ENCODE results near the gene UEVLD. TPM values are rescaled to one million over a fixed set of nuclear protein-coding genes. Genes with fewer than 3 reads are reported as not detected.

UEVLD gene
- total and polyA plus RNA-seq, 2 donors (not counting 1 experiment from before 2014, with no cell fraction given), result 6.3 to 12.8 TPM

GRCh38 chr11:18614667-18615066 is 26.1 kb upstream of the UEVLD start:
- no peaks in the 10 kb centered on the region for H3K9me3 ChIP-seq (ENCODE audit: control extremely low read depth in 1 of 3, control insufficient read depth in 2 of 3, insufficient read depth in 1 of 3, low read length in 2 of 3)
- no peak overlapping the region for H3K27ac ChIP-seq (ENCODE audit: low read length in 2 of 2)
- Mint-ChIP-seq H3K4me3 (no peak overlapping the region), H3K9me3 (ENCODE audit: insufficient read depth) (no peaks in the 10 kb centered on the region), H3K4me1 (peaks cover 21% of the 10 kb centered on the region), H3K27me3 (no peaks in the 10 kb centered on the region), H3K27ac (no peak overlapping the region)
- H3K4me2 ChIP-seq (replicated peaks; ENCODE audit: low read depth, low read length, poor library complexity, severe bottlenecking), result no peak overlapping the region
- H2AFZ ChIP-seq (ENCODE audit: insufficient read depth, low read depth, low read length, poor library complexity, severe bottlenecking), result no peak overlapping the region
- no peak for TF ChIP-seq EZH2 (IDR thresholded peaks at IDR 0.05; ENCODE audit: borderline replicate concordance, insufficient read depth, low read depth, low read length, poor library complexity, severe bottlenecking)
- no peak for TF ChIP-seq CTCF (IDR thresholded peaks at IDR 0.05)
- H3K27me3 ChIP-seq (replicated peaks in 1 of 4; ENCODE audit: control extremely low read depth in 1 of 4, control insufficient read depth in 3 of 4, insufficient read depth in 4 of 4, low read length in 3 of 4), result no peaks in the 10 kb centered on the region
- 98% methylated on average over 10 of the region's 10 CpGs for WGBS (ENCODE audit: insufficient coverage)
- H3K79me2 ChIP-seq (ENCODE audit: control insufficient read depth, insufficient read depth, low read length), result peaks cover 28% of the 10 kb centered on the region
- no peak overlapping the region for H3K9ac ChIP-seq (ENCODE audit: low read length)
- peaks cover 0 to 48% of the 10 kb centered on the region in 2 experiments for H3K36me3 ChIP-seq (replicated peaks in 1 of 2; ENCODE audit: control extremely low read depth in 1 of 2, control insufficient read depth in 1 of 2, extremely low read depth in 1 of 2, insufficient read depth in 2 of 2, low read length in 1 of 2)
- peaks cover 37% of the 10 kb centered on the region for H4K20me1 ChIP-seq (ENCODE audit: control insufficient read depth, insufficient read depth, low read length, poor library complexity, severe bottlenecking)
- intact Hi-C loops (cut with micrococcal nuclease), result no loop called here
- H3K4me3 ChIP-seq (ENCODE audit: control extremely low read depth in 1 of 5, extremely low read depth in 1 of 5, insufficient read depth in 1 of 5, low read depth in 2 of 5, low read length in 4 of 5), result no peak overlapping the region
- H3K4me1 ChIP-seq (ENCODE audit: control insufficient read depth in 2 of 2, insufficient read depth in 2 of 2, low read length in 2 of 2), result peaks cover 5 to 7% of the 10 kb centered on the region in 2 donors
- DNase-seq (no peak), ATAC-seq (ENCODE audit: low read depth) (no peak)
- POLR2A ChIA-PET, result no interaction called here
- CTCF ChIA-PET, result interaction anchor here (0.6 to 0.8 kb wide), 2 partner anchors 17 to 500 kb away, joined by 3 to 4 read pairs; no protein-coding TSS in a partner anchor

- Histone ChIP-seq H3K9me3 (ENCODE audit: control extremely low read depth in 1 of 3, control insufficient read depth in 2 of 3, insufficient read depth in 1 of 3, low read length in 2 of 3) (no peaks in the 10 kb centered on the region), H3K27ac (ENCODE audit: low read length in 2 of 2) (no peak overlapping the region), H3K9ac (ENCODE audit: low read length) (no peak overlapping the region), H3K36me3 (replicated peaks in 1 of 2; ENCODE audit: control extremely low read depth in 1 of 2, control insufficient read depth in 1 of 2, extremely low read depth in 1 of 2, insufficient read depth in 2 of 2, low read length in 1 of 2) (peaks cover 6 to 69% of the 10 kb centered on the region in 2 experiments), H4K20me1 (ENCODE audit: control insufficient read depth, insufficient read depth, low read length, poor library complexity, severe bottlenecking) (peaks cover 26% of the 10 kb centered on the region), H3K4me2 (replicated peaks; ENCODE audit: low read depth, low read length, poor library complexity, severe bottlenecking) (no peak overlapping the region), H3K4me1 (ENCODE audit: control insufficient read depth in 2 of 2, insufficient read depth in 2 of 2, low read length in 2 of 2) (no peaks in the 10 kb centered on the region), H2AFZ (ENCODE audit: insufficient read depth, low read depth, low read length, poor library complexity, severe bottlenecking) (no peak overlapping the region), H3K4me3 (ENCODE audit: control extremely low read depth in 1 of 5, extremely low read depth in 1 of 5, insufficient read depth in 1 of 5, low read depth in 2 of 5, low read length in 4 of 5) (no peak overlapping the region), H3K27me3 (replicated peaks in 1 of 4; ENCODE audit: control extremely low read depth in 1 of 4, control insufficient read depth in 3 of 4, insufficient read depth in 4 of 4, low read length in 3 of 4) (no peaks in the 10 kb centered on the region), H3K79me2 (ENCODE audit: control insufficient read depth, insufficient read depth, low read length) (peaks cover 7% of the 10 kb centered on the region)
- Mint-ChIP-seq H3K4me1 (peaks cover 7% of the 10 kb centered on the region), H3K4me3 (no peak overlapping the region), H3K9me3 (ENCODE audit: insufficient read depth) (no peaks in the 10 kb centered on the region), H3K27me3 (no peaks in the 10 kb centered on the region), H3K27ac (no peak overlapping the region)
- WGBS (ENCODE audit: insufficient coverage), result no CpG with 5 or more reads among the region's 4 CpGs
- no peak for TF ChIP-seq CTCF (IDR thresholded peaks at IDR 0.05)
- TF ChIP-seq EZH2 (IDR thresholded peaks at IDR 0.05; ENCODE audit: borderline replicate concordance, insufficient read depth, low read depth, low read length, poor library complexity, severe bottlenecking), result no peak
- DNase-seq (no peak), ATAC-seq (ENCODE audit: low read depth) (no peak)
- ChIA-PET POLR2A (no interaction called here), CTCF (no interaction called here)
- intact Hi-C loops (cut with micrococcal nuclease), result no loop called here
Observed at GRCh38 chr11:18612394-18612793, 23.9 kb upstream of the UEVLD start.

All from B cell (primary cell).